Forelimb muscle (tissue), 1 donor: ENCODE measurements around the gene ALKBH3. TPM values are rescaled to one million over a fixed set of nuclear protein-coding genes. Genes with fewer than 3 reads are reported as not detected.
A peak's percentile ranks its signal among the peaks of the same experiment; 100 is the strongest.

Source experiments
- DNase-seq: peaks from one replicate; pipeline ENCODE4 v3.0.0-alpha.2; 2013; ENCODE audit warnings: low read depth
- polyA plus RNA-seq: library from polyadenylated mRNA; unstranded; fragments of 120-200 nt; gene quantifications from one replicate; pipeline ENCODE4 v1.2.1, GENCODE V29; 2013; ENCODE audit not compliant: insufficient read length

ALKBH3 gene
- polyA plus RNA-seq, 1 donor = 26.2 TPM

DNA sequence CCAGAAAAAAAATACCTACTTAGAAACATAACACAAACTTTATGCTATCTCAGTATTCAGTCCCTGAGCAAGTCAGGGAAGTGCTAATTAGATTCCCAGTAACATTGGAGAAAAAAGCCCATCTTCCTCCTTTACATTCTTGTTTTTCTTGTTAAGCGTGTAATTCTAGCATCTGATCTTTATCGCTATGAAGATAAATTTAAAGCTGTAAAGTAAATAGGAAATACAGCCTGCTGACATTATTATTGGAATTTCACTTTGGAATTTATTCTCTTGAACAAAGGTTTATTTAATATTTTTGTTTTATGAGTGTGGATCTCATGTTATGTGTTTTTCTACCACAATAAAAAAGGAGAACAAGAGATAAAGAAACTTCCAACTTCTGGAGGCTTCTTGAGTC is 13.9 kb downstream of the ALKBH3 start:
- DNase-seq = no peak

DNA sequence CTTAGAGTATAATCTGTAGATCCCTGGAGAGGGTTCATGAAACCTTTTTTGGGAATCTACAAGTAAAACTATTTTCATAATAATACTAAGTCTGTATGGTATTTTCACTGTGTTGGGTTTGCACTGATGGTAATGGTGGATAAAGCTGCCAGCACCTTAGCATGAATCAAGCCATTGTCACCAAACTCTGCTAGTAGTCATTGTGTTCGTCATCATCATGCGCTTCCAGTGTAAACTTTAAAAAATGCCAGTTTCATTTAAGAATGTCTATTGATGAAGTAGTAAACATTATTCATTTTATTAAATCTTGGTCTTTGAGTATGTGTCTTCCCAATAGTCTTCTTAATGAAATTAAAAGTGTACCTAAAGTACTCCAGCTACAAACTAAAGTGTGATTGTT is 15.0 kb downstream of the ALKBH3 start:
- DNase-seq = no peak

DNA sequence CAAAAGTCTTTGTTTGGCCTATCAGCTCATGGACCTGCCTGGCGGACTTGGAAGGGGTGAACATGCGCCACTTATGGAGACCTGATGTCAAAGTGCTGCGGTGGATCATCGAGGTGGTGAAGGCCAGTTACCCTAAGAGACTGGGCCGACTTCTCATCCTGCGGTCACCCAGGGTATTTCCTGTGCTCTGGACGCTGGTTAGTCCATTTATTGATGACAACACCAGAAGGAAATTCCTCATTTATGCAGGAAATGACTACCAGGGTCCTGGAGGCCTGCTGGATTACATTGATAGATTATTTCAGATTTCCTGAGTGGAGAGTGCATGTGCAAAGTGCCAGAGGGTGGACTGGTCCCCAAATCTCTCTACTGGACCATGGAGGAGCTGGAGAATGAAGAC is 17.9 kb downstream of the ALKBH3 start:
- no peak for DNase-seq

DNA sequence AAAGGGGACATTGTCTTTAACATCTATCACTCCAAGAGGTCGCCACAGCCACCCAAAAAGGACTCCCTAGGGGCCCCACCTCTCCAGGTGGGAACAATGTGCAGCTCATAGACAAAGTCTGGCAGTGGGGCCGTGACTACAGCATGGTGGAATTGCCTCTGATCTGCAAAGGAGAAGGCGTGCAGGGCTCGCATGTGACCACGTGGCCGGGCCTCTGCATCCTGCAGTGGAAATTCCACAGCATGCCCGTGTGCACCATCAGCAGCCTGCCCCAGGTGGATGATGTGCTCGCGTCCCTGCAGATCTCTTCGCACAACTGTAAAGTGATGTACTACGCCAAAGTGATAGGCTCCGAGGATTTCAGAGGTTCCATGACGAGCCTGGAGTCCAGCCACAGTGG is 18.5 kb downstream of the ALKBH3 start:
- DNase-seq = no peak

DNA sequence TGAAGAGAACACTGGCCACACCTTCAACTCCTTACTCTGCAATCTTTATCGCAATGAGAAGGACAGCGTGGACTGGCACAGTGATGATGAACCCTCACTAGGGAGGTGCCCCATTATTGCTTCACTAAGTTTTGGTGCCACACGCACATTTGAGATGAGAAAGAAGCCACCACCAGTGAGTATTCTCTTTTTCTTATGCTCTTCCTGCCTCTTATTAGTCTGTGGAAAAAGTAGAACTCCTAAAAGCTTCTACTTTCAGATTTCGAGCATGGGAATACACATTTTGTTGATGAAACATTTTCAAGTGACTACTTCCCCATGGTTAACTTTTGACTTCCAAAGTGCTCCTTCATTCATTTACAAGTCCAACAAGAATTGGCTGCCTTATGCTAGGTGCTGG is 20.9 kb downstream of the ALKBH3 start:
- DNase-seq = no peak

- no peak for DNase-seq
Observed at GRCh38 chr11:43903078-43903477, 22.4 kb downstream of the ALKBH3 start.

- no peak for DNase-seq
Observed at GRCh38 chr11:43903969-43904368, 23.3 kb downstream of the ALKBH3 start.

GRCh38 chr11:43904742-43905535 is 24.3 kb downstream of the ALKBH3 start:
- DNase-seq = no peak

DNA sequence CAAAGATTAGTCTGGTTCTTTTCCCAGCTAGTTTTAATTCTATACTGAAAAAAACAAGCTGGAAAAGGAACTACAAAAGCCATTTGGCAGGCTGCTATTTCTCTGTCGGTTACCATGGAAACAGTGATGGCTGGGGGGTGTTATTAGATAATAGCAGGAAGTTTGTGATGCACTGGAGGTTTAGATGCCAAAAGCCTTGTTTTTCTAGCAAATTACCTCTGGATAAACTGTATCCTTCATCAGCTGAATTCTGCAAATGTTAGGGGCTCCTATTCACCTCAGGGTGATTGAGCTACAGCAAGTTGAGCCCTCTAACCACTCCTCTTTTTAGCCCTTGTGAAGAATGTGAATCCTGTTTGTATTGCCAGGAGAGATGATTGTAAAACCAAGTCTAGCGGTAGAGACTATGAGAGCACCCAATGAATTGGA is 25.2 kb downstream of the ALKBH3 start:
- DNase-seq = peak; percentile 68

- no peak for DNase-seq
Observed at GRCh38 chr11:43907028-43907975, 26.7 kb downstream of the ALKBH3 start.

DNA sequence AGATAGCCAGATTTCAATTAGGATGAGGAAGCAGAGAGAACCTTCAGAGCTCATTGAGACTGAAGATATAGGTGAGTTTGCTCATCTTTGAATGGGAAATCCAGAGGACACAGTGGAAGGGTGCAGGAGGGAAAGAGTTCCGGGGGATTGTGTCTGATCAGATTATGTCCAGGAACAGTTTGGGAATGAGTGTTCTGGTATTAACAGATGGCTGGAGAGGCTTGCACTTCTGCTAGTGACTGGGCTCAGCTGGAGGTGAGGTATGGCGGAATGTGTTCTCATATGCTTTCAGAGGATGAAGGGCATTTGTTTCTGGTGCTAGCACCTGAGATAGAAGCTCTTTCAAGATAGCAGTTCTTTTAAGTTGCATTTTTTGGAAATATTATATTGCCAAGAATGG is 27.6 kb downstream of the ALKBH3 start:
- no peak for DNase-seq

GRCh38 chr11:43908683-43909082 is 28.1 kb downstream of the ALKBH3 start:
- no peak for DNase-seq

DNA sequence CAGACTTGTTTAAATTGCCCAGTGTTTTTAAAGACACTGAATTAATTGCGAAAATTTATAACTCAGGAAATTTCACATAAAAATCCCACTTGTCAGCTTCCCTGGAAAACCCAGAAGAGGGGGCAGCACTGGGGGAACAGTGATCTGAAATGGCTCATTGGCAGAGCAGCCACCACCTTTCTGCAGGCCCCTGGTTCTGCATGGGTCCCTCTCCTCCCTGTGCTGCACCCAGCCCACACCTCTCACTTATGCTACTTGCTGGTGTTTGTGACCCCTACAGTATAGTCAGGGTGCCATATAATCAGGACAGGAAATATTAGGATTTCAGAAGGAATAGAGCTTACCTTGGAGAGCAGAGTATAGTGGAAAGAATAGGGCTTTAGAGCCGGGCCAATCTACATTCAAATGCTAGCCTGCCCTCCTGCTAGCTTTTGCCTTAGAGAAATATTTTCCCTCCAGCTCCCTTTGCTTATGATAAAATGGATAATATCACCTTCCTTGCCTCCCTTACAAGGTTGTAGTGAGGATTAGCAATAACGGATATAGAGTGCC is 33.3 kb downstream of the ALKBH3 start:
- no peak for DNase-seq

- no peak for DNase-seq
Observed at GRCh38 chr11:43914466-43914865, 33.8 kb downstream of the ALKBH3 start.

GRCh38 chr11:43916621-43917020 is 36.0 kb downstream of the ALKBH3 start:
- DNase-seq = no peak

DNA sequence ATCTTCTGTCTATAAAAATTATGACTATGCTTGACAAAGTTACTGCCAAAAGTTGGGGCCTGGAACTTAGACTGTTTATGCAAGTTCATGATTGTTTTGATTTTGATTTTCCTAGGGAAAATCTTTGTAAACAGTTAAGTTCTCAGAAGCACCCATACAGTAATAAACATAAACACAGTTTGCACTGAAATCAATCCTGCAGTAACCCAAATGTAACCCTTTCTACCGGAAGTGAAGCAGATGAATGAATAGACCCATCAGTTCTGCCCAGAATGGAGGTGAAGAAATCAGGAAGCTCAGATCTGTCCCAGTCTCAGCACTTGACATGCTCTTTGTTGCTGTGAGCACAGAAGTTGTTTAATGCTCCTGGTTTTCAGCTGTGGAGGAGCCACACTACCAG is 37.2 kb downstream of the ALKBH3 start:
- DNase-seq = no peak

DNA sequence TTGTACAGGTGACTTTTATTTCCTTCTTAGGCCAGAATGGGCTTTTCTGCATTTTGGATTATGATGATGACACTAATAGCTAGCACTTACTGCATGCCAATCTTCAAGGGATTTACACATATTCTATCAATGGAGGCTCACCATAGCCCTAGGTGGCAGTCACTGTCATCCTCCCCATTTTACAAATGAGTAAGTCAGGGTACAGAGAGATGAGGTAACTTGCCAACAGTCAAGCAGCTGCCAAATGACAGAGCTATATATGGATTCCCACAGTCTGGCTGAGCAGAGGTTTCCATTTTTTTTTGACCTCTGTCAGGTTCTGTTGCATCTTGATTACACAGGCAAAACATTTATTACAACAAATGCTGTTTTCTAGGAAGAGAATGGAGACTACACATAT is 38.0 kb downstream of the ALKBH3 start:
- no peak for DNase-seq

DNA sequence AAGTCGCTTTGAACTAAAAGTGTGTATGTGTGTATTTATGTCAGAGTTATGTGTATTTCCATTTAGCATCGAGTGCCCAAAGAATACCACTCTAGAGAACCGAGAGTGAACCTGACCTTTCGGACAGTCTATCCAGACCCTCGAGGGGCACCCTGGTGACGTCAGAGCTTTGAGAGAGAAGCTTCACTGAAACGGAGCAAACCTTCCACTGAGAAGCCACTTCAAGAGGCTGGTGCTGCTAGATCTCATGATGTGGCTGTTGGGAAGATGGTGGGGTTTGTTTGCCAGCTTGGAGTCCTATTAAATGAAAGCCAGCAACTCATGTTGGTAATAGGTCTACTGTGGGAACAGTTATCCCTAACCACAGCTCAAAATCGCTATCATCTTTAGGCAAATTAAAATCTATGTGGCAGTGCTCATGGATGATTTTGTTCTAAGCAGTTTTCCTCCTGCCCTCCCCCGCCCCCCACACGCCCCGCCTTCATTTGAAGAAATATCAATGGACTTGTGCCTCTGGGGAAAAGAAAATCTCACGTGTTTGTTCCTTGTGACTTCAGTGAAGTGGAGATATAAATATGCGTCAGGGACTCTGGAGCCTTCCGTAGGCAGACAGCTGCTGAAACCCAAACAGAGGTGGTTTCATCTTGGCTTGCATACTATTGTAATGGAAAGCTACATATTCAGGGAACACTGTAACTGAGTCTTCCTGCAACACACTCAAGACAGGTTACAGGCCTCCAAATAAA is 39.4 kb downstream of the ALKBH3 start:
- DNase-seq = no peak

- no peak for DNase-seq
Observed at GRCh38 chr11:43920598-43921419, 40.2 kb downstream of the ALKBH3 start.

DNA sequence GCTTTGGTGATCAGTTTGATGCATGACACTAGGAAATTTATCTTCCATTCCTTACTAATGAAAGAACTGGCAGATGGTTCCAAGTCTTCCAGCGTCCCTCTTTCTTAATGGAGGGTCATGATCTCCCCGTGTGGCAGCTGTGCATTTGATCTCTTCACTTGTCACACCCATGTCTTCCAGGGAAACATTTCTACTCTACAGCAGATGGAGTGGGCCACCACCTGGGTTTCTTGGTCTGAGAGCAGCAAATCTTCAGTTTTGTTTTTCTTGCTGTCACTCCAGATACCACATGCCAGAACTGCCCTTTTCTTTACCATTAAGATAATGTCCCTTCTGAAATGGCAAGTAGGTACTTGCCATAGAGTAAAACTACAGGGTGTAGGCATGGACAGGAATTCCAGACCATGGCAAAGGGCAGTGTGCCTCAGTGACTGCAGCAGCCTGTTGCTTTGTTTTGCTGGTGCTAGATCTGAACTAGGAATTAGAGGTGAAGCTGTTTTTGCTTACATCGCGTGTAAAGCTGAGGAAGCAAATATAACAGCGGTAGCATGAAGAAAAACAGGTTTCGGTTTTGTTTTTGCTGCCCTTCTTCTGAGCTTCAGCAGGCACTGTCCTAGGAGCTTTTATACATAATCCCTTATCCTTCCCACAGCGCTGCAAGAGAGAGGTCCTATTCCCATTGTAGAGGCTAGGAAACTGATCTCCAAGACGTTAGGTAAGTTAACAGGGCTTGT is 41.1 kb downstream of the ALKBH3 start:
- DNase-seq = no peak
